ENCODE measurements around the gene FRAS1.

DNA sequence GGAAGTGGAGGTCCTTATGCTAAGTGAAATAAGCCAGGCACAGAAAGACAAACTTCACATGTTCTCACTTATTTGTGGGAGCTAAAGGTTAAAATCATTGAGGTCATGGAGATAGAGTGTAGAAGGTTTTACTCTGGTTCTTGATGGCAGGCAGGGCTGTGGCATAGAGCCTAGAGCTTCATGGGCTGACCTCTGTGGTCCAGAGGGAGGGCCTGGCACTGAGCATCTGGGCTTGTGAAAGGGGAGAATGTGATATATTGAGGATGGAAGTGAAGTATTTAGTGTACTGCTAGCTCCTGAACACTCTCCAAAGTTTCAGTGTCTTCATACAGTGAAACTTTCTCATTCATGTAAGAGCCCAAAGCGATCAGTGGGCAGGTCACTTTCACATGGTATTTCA is 423.2 kb downstream of the FRAS1 start:
- TF ChIP-seq CTCF (IDR thresholded peaks at IDR 0.05): no peak
- TF ChIP-seq POLR2A (IDR thresholded peaks at IDR 0.05): no peak
- TF ChIP-seq POLR2AphosphoS5 (IDR thresholded peaks at IDR 0.05): no peak

All from prostate gland (tissue), 2 donors.